GM23248 (cell line): ENCODE data around the gene RNF169. TPM values are rescaled to one million over a fixed set of nuclear protein-coding genes. Genes with fewer than 3 reads are reported as not detected.
A peak's percentile ranks its signal among the peaks of the same experiment; 100 is the strongest.

Source experiments
- DNase-seq: peaks from one replicate; pipeline ENCODE4 v3.0.0-alpha.2; 2015
- H2AFZ ChIP-seq: fragments of 200-600 bp; sonication (generic); 2 replicates; pipeline ENCODE4 v1.6.1; 2016; ENCODE audit warnings: antibody characterized with exemption
- H3F3A ChIP-seq: fragments of 200-600 bp; sonication (generic); 2 replicates; pipeline ENCODE4 v1.6.1; 2016; ENCODE audit warnings: mild to moderate bottlenecking, antibody characterized with exemption, mixed run types; ENCODE audit not compliant: insufficient read depth
- H3K27ac ChIP-seq: fragments of 200-600 bp; sonication (generic); 2 replicates; pipeline ENCODE4 v1.5.1; 2016; ENCODE audit warnings: mild to moderate bottlenecking
- H3K27me3 ChIP-seq: fragments of 200-600 bp; sonication (generic); replicated peaks from 2 replicates; pipeline ENCODE4 v1.6.1; 2016; ENCODE audit warnings: mild to moderate bottlenecking; ENCODE audit not compliant: insufficient read depth
- H3K36me3 ChIP-seq: fragments of 200-600 bp; sonication (generic); 2 replicates; pipeline ENCODE4 v1.6.1; 2016; ENCODE audit warnings: low read depth, mild to moderate bottlenecking
- H3K4me1 ChIP-seq: fragments of 200-600 bp; sonication (generic); 2 replicates; pipeline ENCODE4 v1.6.1; 2016; ENCODE audit warnings: mild to moderate bottlenecking; ENCODE audit not compliant: insufficient read depth
- H3K4me2 ChIP-seq: fragments of 200-600 bp; sonication (generic); one replicate; pipeline ENCODE4 v1.6.1; 2016; ENCODE audit warnings: mild to moderate bottlenecking; ENCODE audit not compliant: unreplicated experiment
- H3K4me3 ChIP-seq: fragments of 200-600 bp; sonication (generic); 2 replicates; pipeline ENCODE4 v1.5.1; 2016; ENCODE audit warnings: mild to moderate bottlenecking
- H3K79me2 ChIP-seq: fragments of 200-600 bp; sonication (generic); 2 replicates; pipeline ENCODE4 v1.6.1; 2016; ENCODE audit warnings: mild to moderate bottlenecking; ENCODE audit not compliant: insufficient read depth
- H3K9ac ChIP-seq: fragments of 200-600 bp; sonication (generic); 2 replicates; pipeline ENCODE4 v1.6.1; 2016; ENCODE audit warnings: mild to moderate bottlenecking
- H3K9me2 ChIP-seq: fragments of 200-600 bp; sonication (generic); 2 replicates; pipeline ENCODE4 v1.6.1; 2016; ENCODE audit warnings: mixed run types, mild to moderate bottlenecking, moderate library complexity; ENCODE audit not compliant: insufficient read depth
- H3K9me3 ChIP-seq: fragments of 200-600 bp; sonication (generic); one replicate; pipeline ENCODE4 v1.6.1; 2017; ENCODE audit warnings: low read depth
- H4K20me1 ChIP-seq: fragments of 200-600 bp; sonication (generic); 2 replicates; pipeline ENCODE4 v1.6.0; 2016; ENCODE audit not compliant: insufficient read depth
- EZH2 ChIP-seq: fragments of 200-600 bp; sonication (generic); IDR thresholded peaks from 2 replicates; pipeline ENCODE4 v1.6.1; 2018; ENCODE audit warnings: antibody characterized with exemption, mild to moderate bottlenecking; ENCODE audit not compliant: insufficient read depth, poor library complexity, severe bottlenecking
- EZH2phosphoT487 ChIP-seq: fragments of 200-600 bp; sonication (generic); IDR thresholded peaks from 2 replicates; pipeline ENCODE4 v1.6.1; 2018; ENCODE audit warnings: antibody characterized with exemption, moderate library complexity, mild to moderate bottlenecking, low read depth; ENCODE audit not compliant: insufficient read depth
- WGBS, 2 experiments: methylation state at CpG; one replicate each; pipeline ENCODE4 v1.1.6; 2015 to 2017; ENCODE audit warnings: low lambda C conversion rate in 2 of 2, low coverage in 1 of 2; ENCODE audit errors: missing lambda C conversion rate in 2 of 2; 5-methylcytosine and 5-hydroxymethylcytosine counted together
- in situ Hi-C: fragments of 300-500 bp; cut with MboI; formaldehyde crosslinking; loops from 2 replicates; pipeline ENCODE4 v1.15.0; 2020
- polyA plus RNA-seq: library from polyadenylated mRNA; unstranded; fragments of >200 nt; fragmentation: Nextera tagmentation; extraction: Ambion mirVana; gene quantifications from 2 replicates; pipeline ENCODE4 v1.2.1, GENCODE V29; 2016
- total RNA-seq: library from RNA; depleted of rRNA; stranded (reverse); fragments of >200 nt; shearing (Covaris generic); gene quantifications from 2 replicates; pipeline ENCODE4 v1.2.3, GENCODE V29; 2014

The RNF169 gene
- total and polyA plus RNA-seq, 2 experiments from 2014 or later: 0.79 to 15.8 TPM

- Histone ChIP-seq H3F3A (peaks cover 14% of the 10 kb centered on the region), H3K4me1 (peaks cover 14% of the 10 kb centered on the region), H3K27me3 (no peaks in the 10 kb centered on the region), H3K4me3 (no peak overlapping the region), H2AFZ (no peak overlapping the region), H3K4me2 (no peak overlapping the region), H4K20me1 (no peaks in the 10 kb centered on the region), H3K79me2 (no peaks in the 10 kb centered on the region), H3K9me2 (no peaks in the 10 kb centered on the region), H3K9me3 (no peaks in the 10 kb centered on the region), H3K36me3 (no peaks in the 10 kb centered on the region; the same call in 1 of the 2 replicates), H3K9ac (no peak overlapping the region), H3K27ac (no peak overlapping the region)
- in situ Hi-C loops: no loop called here
- DNase-seq: no peak
- 77 to 87% methylated on average over 4 of the region's 4 CpGs for WGBS, 2 experiments
- no peak for TF ChIP-seq EZH2phosphoT487
- TF ChIP-seq EZH2: no peak
These were observed 96.2 kb downstream of the RNF169 start for GRCh38 chr11:74844865-74845264.

DNA sequence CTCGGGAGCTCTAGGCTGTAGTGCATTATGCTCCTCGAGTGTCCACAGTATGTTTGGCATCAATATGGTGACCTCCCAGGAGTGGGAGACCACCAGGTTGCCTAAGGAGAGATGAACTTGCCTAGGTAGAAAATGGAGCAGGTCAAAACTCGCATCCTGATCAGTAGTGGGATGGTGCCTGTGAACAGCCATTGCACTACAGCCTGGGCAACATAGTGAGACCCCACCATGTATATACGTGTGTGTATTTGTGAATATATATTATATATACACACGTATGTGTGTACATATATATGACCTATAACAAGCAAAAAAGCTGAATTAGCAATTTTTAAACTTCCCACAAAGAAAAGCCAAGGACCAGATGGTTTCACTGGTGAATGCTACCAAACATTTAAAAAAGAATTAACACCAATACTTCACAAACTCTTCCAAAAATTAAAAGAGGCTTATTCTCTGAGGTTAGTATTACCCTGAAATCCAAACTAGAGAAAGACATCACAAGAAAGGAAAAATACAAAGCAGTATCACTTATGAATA lies 97.4 kb downstream of the RNF169 start:
- TF ChIP-seq EZH2 (no peak), EZH2phosphoT487 (no peak)

DNA sequence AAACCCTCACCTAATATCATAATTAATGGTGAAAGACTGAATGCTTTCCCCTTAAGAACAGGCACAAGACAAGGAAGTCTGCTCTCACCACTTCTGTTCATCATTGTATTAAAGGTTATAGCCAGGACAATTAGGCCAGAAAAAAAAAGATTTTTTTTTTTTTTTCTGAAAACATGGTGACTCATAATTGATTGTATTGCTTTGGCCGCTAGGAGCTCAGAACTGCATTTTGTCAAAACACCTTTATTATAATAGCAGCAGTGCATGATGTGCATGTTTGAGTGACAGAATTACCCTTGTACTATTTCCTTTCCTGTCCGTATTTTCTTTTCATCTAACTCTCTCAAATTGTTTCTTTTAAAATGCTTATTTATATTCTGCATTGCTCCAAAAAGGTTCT lies 98.1 kb downstream of the RNF169 start:
- Histone ChIP-seq H3K9me3 (no peaks in the 10 kb centered on the region), H3K27me3 (no peaks in the 10 kb centered on the region), H3F3A (peaks cover 27% of the 10 kb centered on the region), H3K27ac (no peak overlapping the region), H3K4me2 (no peak overlapping the region), H3K79me2 (no peaks in the 10 kb centered on the region), H3K4me3 (no peak overlapping the region), H3K4me1 (peaks cover 22% of the 10 kb centered on the region), H4K20me1 (no peaks in the 10 kb centered on the region), H3K9ac (no peak overlapping the region), H3K9me2 (no peaks in the 10 kb centered on the region), H2AFZ (no peak overlapping the region), H3K36me3 (no peaks in the 10 kb centered on the region; the same call in 1 of the 2 replicates)
- no peak for TF ChIP-seq EZH2
- peak; percentile 43 for DNase-seq
- in situ Hi-C loops: no loop called here
- 63 to 71% methylated on average over 2 of the region's 2 CpGs for WGBS, 2 experiments

More for the DNA sequence above, 97.4 kb downstream of the RNF169 start:
- H3K27ac ChIP-seq: no peak overlapping the region
- DNase-seq: no peak
- H3K9me2 ChIP-seq: no peaks in the 10 kb centered on the region
- no peaks in the 10 kb centered on the region for H4K20me1 ChIP-seq
- H3K79me2 ChIP-seq: no peaks in the 10 kb centered on the region
- in situ Hi-C loops: no loop called here
- H3K4me3 ChIP-seq: no peak overlapping the region
- H3K4me2 ChIP-seq: no peak overlapping the region
- H3K27me3 ChIP-seq: no peaks in the 10 kb centered on the region
- no peaks in the 10 kb centered on the region for H3K9me3 ChIP-seq
- H2AFZ ChIP-seq: no peak overlapping the region
- WGBS, 2 experiments: 96 to 98% methylated on average over 5 of the region's 5 CpGs
- no peaks in the 10 kb centered on the region; the same call in 1 of the 2 replicates for H3K36me3 ChIP-seq
- no peak overlapping the region for H3K9ac ChIP-seq
- peaks cover 26% of the 10 kb centered on the region for H3F3A ChIP-seq
- peaks cover 22% of the 10 kb centered on the region for H3K4me1 ChIP-seq

GRCh38 chr11:74847395-74847794 lies 98.7 kb downstream of the RNF169 start:
- peaks cover 22% of the 10 kb centered on the region for H3K4me1 ChIP-seq
- no peak overlapping the region for H3K4me2 ChIP-seq
- no peaks in the 10 kb centered on the region for H3K9me2 ChIP-seq
- in situ Hi-C loops: no loop called here
- H3K27ac ChIP-seq: no peak overlapping the region
- H4K20me1 ChIP-seq: no peaks in the 10 kb centered on the region
- DNase-seq: no peak
- no peak overlapping the region for H3K4me3 ChIP-seq
- no peaks in the 10 kb centered on the region for H3K79me2 ChIP-seq
- no peaks in the 10 kb centered on the region; the same call in 1 of the 2 replicates for H3K36me3 ChIP-seq
- H3K27me3 ChIP-seq: no peaks in the 10 kb centered on the region
- 95 to 100% methylated on average over 1 of the region's 1 CpG for WGBS, 2 experiments
- H3K9me3 ChIP-seq: no peaks in the 10 kb centered on the region
- no peak overlapping the region for H2AFZ ChIP-seq
- H3K9ac ChIP-seq: no peak overlapping the region
- H3F3A ChIP-seq: peaks cover 27% of the 10 kb centered on the region
- TF ChIP-seq EZH2phosphoT487 (no peak), EZH2 (no peak)

DNA sequence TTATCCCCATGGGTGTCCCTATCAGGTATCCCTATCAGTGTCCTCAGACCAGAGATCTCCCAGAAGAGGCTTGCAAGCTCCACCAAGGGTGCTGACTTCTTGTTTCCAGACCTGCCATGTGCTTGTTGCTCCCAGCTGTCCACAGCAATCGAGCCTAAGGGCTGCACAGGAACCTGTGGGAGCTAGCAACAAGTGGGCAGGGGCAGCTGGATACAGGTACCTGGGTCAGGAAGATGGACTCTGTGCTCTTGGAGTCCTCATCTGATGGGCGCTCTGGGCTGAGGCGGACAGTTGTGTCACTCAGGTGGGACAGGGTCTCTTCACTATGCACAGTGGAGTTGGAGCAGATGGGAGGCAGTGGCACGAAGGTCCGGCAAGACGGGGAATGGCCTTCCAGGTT lies 99.2 kb downstream of the RNF169 start:
- no peaks in the 10 kb centered on the region for H3K36me3 ChIP-seq
- H3F3A ChIP-seq: peaks cover 27% of the 10 kb centered on the region
- no peak overlapping the region for H3K4me3 ChIP-seq
- TF ChIP-seq EZH2 (no peak), EZH2phosphoT487 (no peak)
- no peaks in the 10 kb centered on the region for H3K9me2 ChIP-seq
- DNase-seq: no peak
- H2AFZ ChIP-seq: no peak overlapping the region
- H3K4me2 ChIP-seq: no peak overlapping the region
- in situ Hi-C loops: no loop called here
- H3K9ac ChIP-seq: no peak overlapping the region
- H3K79me2 ChIP-seq: no peaks in the 10 kb centered on the region
- H3K27ac ChIP-seq: no peak overlapping the region
- H4K20me1 ChIP-seq: no peaks in the 10 kb centered on the region
- H3K27me3 ChIP-seq: no peaks in the 10 kb centered on the region
- H3K9me3 ChIP-seq: no peaks in the 10 kb centered on the region
- peaks cover 22% of the 10 kb centered on the region for H3K4me1 ChIP-seq
- WGBS, 2 experiments: 96 to 98% methylated on average over 6 of the region's 6 CpGs
